Measurements from ENCODE around the gene TAF1C.

TAF1C gene

GRCh38 chr16:84156342-84156784 is 30.5 kb downstream of the TAF1C start:
- no peak overlapping the region for H3K9ac ChIP-seq (ENCODE audit: low read length)
- no peak for DNase-seq
- no peak overlapping the region for H4K8ac ChIP-seq (ENCODE audit: low read depth, low read length)
- no peak overlapping the region for H3K4me2 ChIP-seq (ENCODE audit: low read length)
- no peak overlapping the region for H3K4ac ChIP-seq (ENCODE audit: low read depth, low read length)
- WGBS (ENCODE audit: extremely low coverage, insufficient coverage, insufficient read length): no CpG with 5 or more reads among the region's 5 CpGs
- H3K23ac ChIP-seq (ENCODE audit: low read length): no peak overlapping the region
- no peak overlapping the region for H2BK5ac ChIP-seq (ENCODE audit: low read depth, low read length, poor library complexity)
- H4K12ac ChIP-seq (ENCODE audit: low read depth, low read length): no peak overlapping the region
- H3K27ac ChIP-seq (ENCODE audit: low read depth, low read length): no peak overlapping the region
- no peaks in the 10 kb centered on the region for H3K79me2 ChIP-seq (ENCODE audit: control insufficient read depth, insufficient read depth, low read length, poor library complexity)
- no peak overlapping the region for H2BK120ac ChIP-seq (ENCODE audit: insufficient read depth, low read length, poor library complexity)
- no peak overlapping the region for H2AK5ac ChIP-seq (ENCODE audit: low read length)
- H2AFZ ChIP-seq (ENCODE audit: insufficient read depth, low read length, poor library complexity): no peak overlapping the region
- H3K27me3 ChIP-seq (ENCODE audit: insufficient read depth, low read length): no peaks in the 10 kb centered on the region
- H3K4me3 ChIP-seq (ENCODE audit: low read depth, low read length): no peak overlapping the region
- no peaks in the 10 kb centered on the region for H3K9me3 ChIP-seq (ENCODE audit: insufficient read depth, low read depth, low read length)
- H2BK12ac ChIP-seq (ENCODE audit: low read length): no peak overlapping the region
- no peaks in the 10 kb centered on the region for H3K4me1 ChIP-seq (ENCODE audit: control insufficient read depth in 1 of 2, insufficient read depth in 2 of 2, low read length in 2 of 2)
- no peaks in the 10 kb centered on the region for H3K79me1 ChIP-seq (ENCODE audit: low read length)
- H3K14ac ChIP-seq (ENCODE audit: low read length): no peak overlapping the region
- H3K18ac ChIP-seq (ENCODE audit: low read length): no peak overlapping the region
- no peak overlapping the region for H4K91ac ChIP-seq (ENCODE audit: low read depth, low read length)
- H3K36me3 ChIP-seq (ENCODE audit: control insufficient read depth in 1 of 2, insufficient read depth in 2 of 2, low read length in 2 of 2): no peaks in the 10 kb centered on the region

- Histone ChIP-seq H3K79me1 (ENCODE audit: low read length) (no peaks in the 10 kb centered on the region), H3K27me3 (ENCODE audit: insufficient read depth, low read length) (no peaks in the 10 kb centered on the region), H3K14ac (ENCODE audit: low read length) (no peak overlapping the region), H2BK5ac (ENCODE audit: low read depth, low read length, poor library complexity) (no peak overlapping the region), H3K4me1 (ENCODE audit: control insufficient read depth in 1 of 2, insufficient read depth in 2 of 2, low read length in 2 of 2) (no peaks in the 10 kb centered on the region), H3K36me3 (ENCODE audit: control insufficient read depth in 1 of 2, insufficient read depth in 2 of 2, low read length in 2 of 2) (no peaks in the 10 kb centered on the region), H4K8ac (ENCODE audit: low read depth, low read length) (no peak overlapping the region), H2BK12ac (ENCODE audit: low read length) (no peak overlapping the region), H2AFZ (ENCODE audit: insufficient read depth, low read length, poor library complexity) (no peak overlapping the region), H3K4ac (ENCODE audit: low read depth, low read length) (no peak overlapping the region), H3K4me2 (ENCODE audit: low read length) (no peak overlapping the region), H3K27ac (ENCODE audit: low read depth, low read length) (no peak overlapping the region), H3K18ac (ENCODE audit: low read length) (no peak overlapping the region), H4K91ac (ENCODE audit: low read depth, low read length) (no peak overlapping the region), H4K12ac (ENCODE audit: low read depth, low read length) (no peak overlapping the region), H3K9ac (ENCODE audit: low read length) (no peak overlapping the region), H2BK120ac (ENCODE audit: insufficient read depth, low read length, poor library complexity) (no peak overlapping the region), H3K79me2 (ENCODE audit: control insufficient read depth, insufficient read depth, low read length, poor library complexity) (no peaks in the 10 kb centered on the region), H2AK5ac (ENCODE audit: low read length) (no peak overlapping the region), H3K4me3 (ENCODE audit: low read depth, low read length) (no peak overlapping the region), H3K23ac (ENCODE audit: low read length) (no peak overlapping the region), H3K9me3 (ENCODE audit: insufficient read depth, low read depth, low read length) (no peaks in the 10 kb centered on the region)
- no CpG with 5 or more reads among the region's 6 CpGs for WGBS (ENCODE audit: extremely low coverage, insufficient coverage, insufficient read length)
- no peak for DNase-seq
Observed at GRCh38 chr16:84155771-84156170, 31.1 kb downstream of the TAF1C start.

DNA sequence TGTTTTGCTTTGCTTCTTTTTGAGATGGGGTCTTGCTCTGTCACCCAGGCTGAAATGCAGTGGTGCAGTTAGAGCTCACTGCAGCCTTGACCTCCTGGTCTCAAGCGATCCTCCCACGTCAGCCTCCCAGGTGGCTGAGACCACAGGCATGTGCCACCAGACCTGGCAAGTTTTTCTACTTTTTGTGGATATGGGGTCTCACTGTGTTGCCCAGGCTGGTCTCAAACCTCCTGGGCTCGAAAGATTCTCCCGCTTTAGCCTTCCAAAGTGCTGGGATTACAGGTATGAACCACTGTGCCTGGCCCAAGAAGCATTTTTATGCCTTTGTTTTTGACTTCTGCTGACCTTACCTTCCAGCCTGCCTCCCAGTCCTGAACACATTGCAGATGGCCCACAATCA is 31.6 kb downstream of the TAF1C start:
- WGBS (ENCODE audit: extremely low coverage, insufficient coverage, insufficient read length): no CpG with 5 or more reads among the region's 4 CpGs

DNA sequence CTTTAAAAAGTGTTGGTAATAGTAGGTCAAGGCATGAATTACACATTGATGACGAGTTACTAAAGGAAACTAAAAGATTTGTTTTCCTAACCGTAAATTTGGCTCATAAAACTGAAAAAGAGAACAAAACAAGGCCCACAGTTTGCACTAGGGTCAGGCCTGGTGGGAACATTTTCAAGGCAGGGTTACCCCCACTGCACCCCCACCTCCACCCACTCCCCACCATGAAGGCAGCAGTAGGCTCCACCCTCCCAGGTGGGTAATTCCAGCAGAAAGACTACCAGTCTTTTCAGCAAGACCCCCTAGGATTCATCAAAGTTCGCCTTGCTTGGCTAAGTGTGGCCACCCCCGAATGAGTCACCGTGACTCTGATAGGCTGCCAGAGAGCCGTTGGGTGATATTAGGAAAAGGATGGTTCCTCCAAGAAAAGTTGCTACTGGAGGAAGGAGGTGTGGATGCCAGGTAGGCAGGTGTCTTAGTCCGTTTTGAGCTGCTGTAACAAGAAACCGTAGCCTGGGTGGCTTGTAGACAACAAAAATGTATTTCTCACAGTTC is 33.1 kb downstream of the TAF1C start:
- Histone ChIP-seq H3K4me3 (ENCODE audit: low read depth, low read length) (no peak overlapping the region), H3K18ac (ENCODE audit: low read length) (no peak overlapping the region), H3K79me2 (ENCODE audit: control insufficient read depth, insufficient read depth, low read length, poor library complexity) (no peaks in the 10 kb centered on the region), H3K4ac (ENCODE audit: low read depth, low read length) (no peak overlapping the region), H2AK5ac (ENCODE audit: low read length) (no peak overlapping the region), H3K27ac (ENCODE audit: low read depth, low read length) (no peak overlapping the region), H2BK120ac (ENCODE audit: insufficient read depth, low read length, poor library complexity) (no peak overlapping the region), H3K14ac (ENCODE audit: low read length) (no peak overlapping the region), H3K36me3 (ENCODE audit: control insufficient read depth in 1 of 2, insufficient read depth in 2 of 2, low read length in 2 of 2) (no peaks in the 10 kb centered on the region), H3K4me2 (ENCODE audit: low read length) (no peak overlapping the region), H3K4me1 (ENCODE audit: control insufficient read depth in 1 of 2, insufficient read depth in 2 of 2, low read length in 2 of 2) (no peaks in the 10 kb centered on the region), H3K79me1 (ENCODE audit: low read length) (no peaks in the 10 kb centered on the region), H2BK12ac (ENCODE audit: low read length) (no peak overlapping the region), H2AFZ (ENCODE audit: insufficient read depth, low read length, poor library complexity) (no peak overlapping the region), H4K12ac (ENCODE audit: low read depth, low read length) (no peak overlapping the region), H3K23ac (ENCODE audit: low read length) (no peak overlapping the region), H2BK5ac (ENCODE audit: low read depth, low read length, poor library complexity) (no peak overlapping the region), H3K27me3 (ENCODE audit: insufficient read depth, low read length) (no peaks in the 10 kb centered on the region), H4K91ac (ENCODE audit: low read depth, low read length) (no peak overlapping the region), H3K9ac (ENCODE audit: low read length) (no peak overlapping the region), H4K8ac (ENCODE audit: low read depth, low read length) (no peak overlapping the region), H3K9me3 (ENCODE audit: insufficient read depth, low read depth, low read length) (no peaks in the 10 kb centered on the region)
- DNase-seq: no peak
- no CpG with 5 or more reads among the region's 8 CpGs for WGBS (ENCODE audit: extremely low coverage, insufficient coverage, insufficient read length)

More for the DNA sequence above, 31.6 kb downstream of the TAF1C start:
- no peak overlapping the region for H3K27ac ChIP-seq (ENCODE audit: low read depth, low read length)
- no peak overlapping the region for H2BK120ac ChIP-seq (ENCODE audit: insufficient read depth, low read length, poor library complexity)
- H3K18ac ChIP-seq (ENCODE audit: low read length): no peak overlapping the region
- no peak overlapping the region for H3K4ac ChIP-seq (ENCODE audit: low read depth, low read length)
- H2AK5ac ChIP-seq (ENCODE audit: low read length): no peak overlapping the region
- H3K79me1 ChIP-seq (ENCODE audit: low read length): no peaks in the 10 kb centered on the region
- no peaks in the 10 kb centered on the region for H3K9me3 ChIP-seq (ENCODE audit: insufficient read depth, low read depth, low read length)
- H3K27me3 ChIP-seq (ENCODE audit: insufficient read depth, low read length): no peaks in the 10 kb centered on the region
- H2BK5ac ChIP-seq (ENCODE audit: low read depth, low read length, poor library complexity): no peak overlapping the region
- no peak overlapping the region for H2BK12ac ChIP-seq (ENCODE audit: low read length)
- no peak overlapping the region for H3K9ac ChIP-seq (ENCODE audit: low read length)
- no peaks in the 10 kb centered on the region for H3K79me2 ChIP-seq (ENCODE audit: control insufficient read depth, insufficient read depth, low read length, poor library complexity)
- no peak overlapping the region for H2AFZ ChIP-seq (ENCODE audit: insufficient read depth, low read length, poor library complexity)
- no peak overlapping the region for H3K14ac ChIP-seq (ENCODE audit: low read length)
- no peak overlapping the region for H4K12ac ChIP-seq (ENCODE audit: low read depth, low read length)
- H3K4me3 ChIP-seq (ENCODE audit: low read depth, low read length): no peak overlapping the region
- no peak for DNase-seq
- no peaks in the 10 kb centered on the region for H3K36me3 ChIP-seq (ENCODE audit: control insufficient read depth in 1 of 2, insufficient read depth in 2 of 2, low read length in 2 of 2)
- H3K23ac ChIP-seq (ENCODE audit: low read length): no peak overlapping the region
- H3K4me2 ChIP-seq (ENCODE audit: low read length): no peak overlapping the region
- H4K91ac ChIP-seq (ENCODE audit: low read depth, low read length): no peak overlapping the region
- no peak overlapping the region for H4K8ac ChIP-seq (ENCODE audit: low read depth, low read length)
- no peaks in the 10 kb centered on the region for H3K4me1 ChIP-seq (ENCODE audit: control insufficient read depth in 1 of 2, insufficient read depth in 2 of 2, low read length in 2 of 2)

Measured in trophoblast cell (in vitro differentiated cells and primary cell).